ENCODE measurements around the gene NMRK2. TPM values are rescaled to one million over a fixed set of nuclear protein-coding genes. Genes with fewer than 3 reads are reported as not detected.

NMRK2 gene
- polyA plus RNA-seq, 3 donors: not detected

- Mint-ChIP-seq H3K4me1 (no peaks in the 10 kb centered on the region), H3K27me3 (ENCODE audit: low read depth in 3 of 3) (peaks cover 1 to 6% (median 5%) of the 10 kb centered on the region in 3 donors), H3K36me3 (no peaks in the 10 kb centered on the region), H3K4me3 (no peak overlapping the region), H3K9me3 (peaks cover 11 to 45% (median 38%) of the 10 kb centered on the region in 7 donors), H3K27ac (no peak overlapping the region)
- no peak overlapping the region for H3K4me2 ChIP-seq (replicated peaks; ENCODE audit: extremely low read depth, low read length, poor library complexity, severe bottlenecking)
- H3K27me3 ChIP-seq (ENCODE audit: control insufficient read depth in 2 of 2, insufficient read depth in 2 of 2, low read length in 2 of 2): peaks cover 0 to 2% of the 10 kb centered on the region in 2 donors
- no peaks in the 10 kb centered on the region for H3K36me3 ChIP-seq (replicated peaks in 1 of 2; ENCODE audit: control insufficient read depth in 1 of 2, insufficient read depth in 2 of 2, low read length in 2 of 2)
- no peaks in the 10 kb centered on the region for H3K79me2 ChIP-seq (ENCODE audit: insufficient read depth, low read length)
- no peak for TF ChIP-seq CTCF (IDR thresholded peaks at IDR 0.05)
- no peak overlapping the region for H3K27ac ChIP-seq (ENCODE audit: low read depth in 1 of 2, low read length in 2 of 2)
- H3K9ac ChIP-seq (ENCODE audit: insufficient read depth, low read length, poor library complexity, severe bottlenecking): no peak overlapping the region
- H4K20me1 ChIP-seq (ENCODE audit: insufficient read depth, low read length): no peaks in the 10 kb centered on the region
- H3K4me1 ChIP-seq (ENCODE audit: control insufficient read depth in 1 of 2, insufficient read depth in 2 of 2, low read length in 2 of 2): no peaks in the 10 kb centered on the region
- H3K9me3 ChIP-seq (replicated peaks in 1 of 2; ENCODE audit: control insufficient read depth in 1 of 2, insufficient read depth in 1 of 2, low read length in 2 of 2): peaks cover 14 to 38% of the 10 kb centered on the region in 2 donors
- no peak overlapping the region for H3K4me3 ChIP-seq (replicated peaks in 1 of 3; ENCODE audit: low read depth in 2 of 3, low read length in 3 of 3)
- intact Hi-C loops (cut with micrococcal nuclease): no loop called here
- H2AFZ ChIP-seq (ENCODE audit: insufficient read depth, low read depth, low read length, poor library complexity, severe bottlenecking): no peak overlapping the region
- no peak for DNase-seq
These were observed 9.6 kb upstream of the NMRK2 start for GRCh38 chr19:3923096-3923758.

GRCh38 chr19:3923912-3924311 is 9.0 kb upstream of the NMRK2 start:
- Histone ChIP-seq H3K36me3 (replicated peaks in 1 of 2; ENCODE audit: control insufficient read depth in 1 of 2, insufficient read depth in 2 of 2, low read length in 2 of 2) (no peaks in the 10 kb centered on the region), H3K4me3 (replicated peaks in 1 of 3; ENCODE audit: low read depth in 2 of 3, low read length in 3 of 3) (no peak overlapping the region), H3K27me3 (ENCODE audit: control insufficient read depth in 2 of 2, insufficient read depth in 2 of 2, low read length in 2 of 2) (peaks cover 0 to 2% of the 10 kb centered on the region in 2 donors), H3K27ac (ENCODE audit: low read depth in 1 of 2, low read length in 2 of 2) (no peak overlapping the region), H3K4me1 (ENCODE audit: control insufficient read depth in 1 of 2, insufficient read depth in 2 of 2, low read length in 2 of 2) (no peaks in the 10 kb centered on the region), H2AFZ (ENCODE audit: insufficient read depth, low read depth, low read length, poor library complexity, severe bottlenecking) (no peak overlapping the region), H3K9me3 (replicated peaks in 1 of 2; ENCODE audit: control insufficient read depth in 1 of 2, insufficient read depth in 1 of 2, low read length in 2 of 2) (peaks cover 14 to 38% of the 10 kb centered on the region in 2 donors), H4K20me1 (ENCODE audit: insufficient read depth, low read length) (no peaks in the 10 kb centered on the region), H3K9ac (ENCODE audit: insufficient read depth, low read length, poor library complexity, severe bottlenecking) (no peak overlapping the region), H3K4me2 (replicated peaks; ENCODE audit: extremely low read depth, low read length, poor library complexity, severe bottlenecking) (no peak overlapping the region), H3K79me2 (ENCODE audit: insufficient read depth, low read length) (no peaks in the 10 kb centered on the region)
- Mint-ChIP-seq H3K4me1 (no peaks in the 10 kb centered on the region), H3K4me3 (no peak overlapping the region), H3K27ac (no peak overlapping the region), H3K36me3 (no peaks in the 10 kb centered on the region), H3K9me3 (peaks cover 11 to 45% (median 38%) of the 10 kb centered on the region in 7 donors), H3K27me3 (ENCODE audit: low read depth in 3 of 3) (peaks cover 1 to 6% (median 6%) of the 10 kb centered on the region in 3 donors)
- intact Hi-C loops (cut with micrococcal nuclease): no loop called here
- whole genome bisulfite sequencing (ENCODE audit: insufficient coverage): 85% methylated on average over 1 of the region's 1 CpG
- DNase-seq: no peak
- no peak for TF ChIP-seq CTCF (IDR thresholded peaks at IDR 0.05)
